Measurements from ENCODE around the gene HOXC10. TPM values are rescaled to one million over a fixed set of nuclear protein-coding genes. Genes with fewer than 3 reads are reported as not detected.
A peak's percentile ranks its signal among the peaks of the same experiment; 100 is the strongest.

HOXC10 gene
- total and polyA plus RNA-seq, 2 donors (not counting 3 experiments of a cell fraction or from before 2014, with no cell fraction given) = 0.18 TPM; not detected in 1

- FAIRE-seq (no peak), DNase-seq (ENCODE audit: low read depth, low spot score) (no peak)
- Histone ChIP-seq H4K20me1 (replicated peaks; ENCODE audit: control insufficient read depth, extremely low read depth, insufficient read depth, low read length) (no peaks in the 10 kb centered on the region), H3K4me2 (ENCODE audit: insufficient read depth, low read length) (no peak overlapping the region), H3K9ac (replicated peaks; ENCODE audit: extremely low read depth, insufficient read depth, low read length) (no peak overlapping the region), H3K9me1 (replicated peaks; ENCODE audit: control insufficient read depth, extremely low read depth, insufficient read depth, low read length) (no peaks in the 10 kb centered on the region), H3K36me3 (ENCODE audit: control insufficient read depth in 2 of 2, extremely low read depth in 1 of 2, insufficient read depth in 2 of 2, low read length in 2 of 2) (no peaks in the 10 kb centered on the region), H3K4me3 (replicated peaks in 1 of 3; ENCODE audit: insufficient read depth in 1 of 3, low read depth in 1 of 3, low read length in 3 of 3) (no peak overlapping the region), H2AFZ (ENCODE audit: low read depth, low read length) (no peak overlapping the region), H3K4me1 (ENCODE audit: control insufficient read depth, extremely low read depth, insufficient read depth, low read length) (no peaks in the 10 kb centered on the region), H3K9me3 (replicated peaks; ENCODE audit: control insufficient read depth, insufficient read depth, low read length) (no peaks in the 10 kb centered on the region), H3K27me3 (ENCODE audit: control insufficient read depth in 2 of 2, insufficient read depth in 2 of 2, low read length in 2 of 2) (peaks cover 81 to 88% of the 10 kb centered on the region in 2 experiments), H3K79me2 (ENCODE audit: control insufficient read depth, insufficient read depth, low read length) (no peaks in the 10 kb centered on the region), H3K27ac (ENCODE audit: insufficient read depth, low read depth, low read length) (no peak overlapping the region)
- ChIA-PET CTCF (interaction anchor here (0.9 to 17.0 kb wide), 8 partner anchors 8 to 251 kb away, joined by 3 to 616 read pairs (median 4); partner anchors contain the start of genes HOXC9 and SMUG1), POLR2A (no interaction called here)
- intact Hi-C loops (cut with micrococcal nuclease) (loop anchor here (10.0 kb wide), 1 partner anchor 357 kb away; the partner anchor contains the start of gene GPR84), dilution Hi-C loops (cut with MboI; ENCODE audit: extremely low pct_ligation_motif_present, low sequenced_read_pairs) (no loop called here)
- TF ChIP-seq JUN (IDR thresholded peaks at IDR 0.05; ENCODE audit: borderline replicate concordance, insufficient read depth, insufficient read length, low read depth) (no peak), POLR2A (IDR thresholded peaks at IDR 0.05; ENCODE audit: low read depth, low read length) (no peak), MAX (IDR thresholded peaks at IDR 0.05; ENCODE audit: insufficient read depth, insufficient read length) (no peak), EZH2 (IDR thresholded peaks at IDR 0.05; ENCODE audit: borderline replicate concordance, low read depth, low read length, severe bottlenecking) (peak; percentile 9), GATA2 (IDR thresholded peaks at IDR 0.05; ENCODE audit: insufficient read depth, insufficient read length, low read depth, low read length) (no peak)
- BruUV-seq (replicated peaks) = no TSS peak
Measured at GRCh38 chr12:54008260-54008552, 23.3 kb downstream of the HOXC10 start.

DNA sequence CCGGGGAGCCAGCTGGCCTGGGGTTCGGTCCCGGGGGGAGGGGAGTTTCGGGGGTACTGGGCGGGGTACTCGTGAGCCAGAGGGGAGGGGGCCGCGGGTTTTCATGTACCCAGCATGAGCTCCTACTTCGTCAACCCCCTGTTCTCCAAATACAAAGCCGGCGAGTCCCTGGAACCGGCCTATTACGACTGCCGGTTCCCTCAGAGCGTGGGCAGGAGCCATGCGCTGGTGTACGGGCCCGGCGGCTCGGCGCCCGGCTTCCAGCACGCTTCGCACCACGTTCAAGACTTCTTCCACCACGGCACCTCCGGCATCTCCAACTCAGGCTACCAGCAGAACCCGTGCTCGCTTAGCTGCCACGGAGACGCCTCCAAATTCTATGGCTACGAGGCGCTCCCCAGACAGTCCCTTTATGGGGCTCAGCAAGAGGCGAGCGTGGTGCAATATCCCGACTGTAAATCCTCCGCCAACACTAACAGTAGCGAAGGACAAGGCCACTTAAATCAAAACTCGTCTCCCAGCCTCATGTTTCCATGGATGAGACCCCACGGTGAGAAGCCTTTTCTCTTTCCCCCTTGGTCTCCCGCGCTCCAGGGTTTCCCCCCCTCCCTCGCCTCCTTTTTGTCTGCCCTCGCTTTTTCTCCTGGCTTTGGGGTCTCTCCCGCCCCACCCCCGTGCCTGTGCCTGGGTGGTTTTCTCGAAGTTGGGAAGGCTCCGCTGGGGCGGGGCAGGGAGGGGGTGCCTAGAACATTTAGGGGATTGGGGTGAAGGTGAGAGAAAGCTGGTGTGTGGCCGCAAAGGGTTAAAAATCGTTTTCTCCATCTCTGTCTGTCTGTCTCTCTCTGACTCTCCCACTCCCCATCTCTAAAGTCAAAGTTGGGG, 24.5 kb downstream of the HOXC10 start:
- H3K27ac ChIP-seq (ENCODE audit: insufficient read depth, low read depth, low read length) = no peak overlapping the region
- H3K4me2 ChIP-seq (ENCODE audit: insufficient read depth, low read length) = no peak overlapping the region
- intact Hi-C loops (cut with micrococcal nuclease) = loop anchor here (10.0 kb wide), 1 partner anchor 355 kb away; the partner anchor contains the start of gene GPR84
- no peak overlapping the region for H3K4me3 ChIP-seq (replicated peaks in 1 of 3; ENCODE audit: insufficient read depth in 1 of 3, low read depth in 1 of 3, low read length in 3 of 3)
- FAIRE-seq (no peak), DNase-seq (ENCODE audit: low read depth, low spot score) (no peak)
- no peak overlapping the region for H3K9ac ChIP-seq (replicated peaks; ENCODE audit: extremely low read depth, insufficient read depth, low read length)
- CTCF ChIA-PET = interaction anchor here (0.7 to 17.0 kb wide), 8 partner anchors 9 to 207 kb away, joined by 3 to 616 read pairs (median 4); partner anchors contain the start of genes HOXC10, HOXC9 and SMUG1
- dilution Hi-C loops (cut with MboI; ENCODE audit: extremely low pct_ligation_motif_present, low sequenced_read_pairs) = no loop called here
- H3K79me2 ChIP-seq (ENCODE audit: control insufficient read depth, insufficient read depth, low read length) = no peaks in the 10 kb centered on the region
- peaks cover 82 to 90% of the 10 kb centered on the region in 2 experiments for H3K27me3 ChIP-seq (ENCODE audit: control insufficient read depth in 2 of 2, insufficient read depth in 2 of 2, low read length in 2 of 2)
- H3K9me3 ChIP-seq (replicated peaks; ENCODE audit: control insufficient read depth, insufficient read depth, low read length) = no peaks in the 10 kb centered on the region
- no peaks in the 10 kb centered on the region for H4K20me1 ChIP-seq (replicated peaks; ENCODE audit: control insufficient read depth, extremely low read depth, insufficient read depth, low read length)
- POLR2A ChIA-PET = interaction anchor here (0.7 kb wide), 1 partner anchor 191 kb away, joined by 3 read pairs; no protein-coding TSS in a partner anchor
- H3K9me1 ChIP-seq (replicated peaks; ENCODE audit: control insufficient read depth, extremely low read depth, insufficient read depth, low read length) = no peaks in the 10 kb centered on the region
- peak; percentile 99 for TF ChIP-seq EZH2 (IDR thresholded peaks at IDR 0.05; ENCODE audit: borderline replicate concordance, low read depth, low read length, severe bottlenecking)
- no peak for TF ChIP-seq POLR2A (IDR thresholded peaks at IDR 0.05; ENCODE audit: low read depth, low read length)
- H3K4me1 ChIP-seq (ENCODE audit: control insufficient read depth, extremely low read depth, insufficient read depth, low read length) = no peaks in the 10 kb centered on the region
- no peaks in the 10 kb centered on the region for H3K36me3 ChIP-seq (ENCODE audit: control insufficient read depth in 2 of 2, extremely low read depth in 1 of 2, insufficient read depth in 2 of 2, low read length in 2 of 2)
- no TSS peak for BruUV-seq (replicated peaks)
- no peak overlapping the region for H2AFZ ChIP-seq (ENCODE audit: low read depth, low read length)

Measured in endothelial cell of umbilical vein (primary cell).